ENCODE results near the gene MYBBP1A. TPM values are rescaled to one million over a fixed set of nuclear protein-coding genes. Genes with fewer than 3 reads are reported as not detected.
A peak's percentile ranks its signal among the peaks of the same experiment; 100 is the strongest.

Gene MYBBP1A
- total and polyA plus RNA-seq, 2 of the 13 experiments (the other 11 are each of a cell fraction or from before 2014, with no cell fraction given) = 18.6 to 54.8 TPM

- TF ChIP-seq ZNF441 (CRISPR knock-in tag; IDR thresholded peaks at IDR 0.05; ENCODE audit: borderline replicate concordance) (no peak), KDM2A (CRISPR knock-in tag; IDR thresholded peaks at IDR 0.05; ENCODE audit: borderline replicate concordance, low read depth) (peak; percentile 67; the same call in 1 of the 2 replicates), HDAC2 (CRISPR knock-in tag; IDR thresholded peaks at IDR 0.05) (0 out of 2 replicates have a peak, but pooled peaks have one; percentile 43), NFIC (IDR thresholded peaks at IDR 0.05; ENCODE audit: low read length) (no peak), ZNF83 (CRISPR knock-in tag; IDR thresholded peaks at IDR 0.05; ENCODE audit: borderline replicate concordance) (no peak), MIER3 (CRISPR knock-in tag; IDR thresholded peaks at IDR 0.05; ENCODE audit: borderline replicate concordance) (no peak), HOXD1 (CRISPR knock-in tag; IDR thresholded peaks at IDR 0.05) (no peak), SMYD3 (CRISPR knock-in tag; IDR thresholded peaks at IDR 0.05) (no peak), PRMT3 (CRISPR knock-in tag; IDR thresholded peaks at IDR 0.05; ENCODE audit: borderline replicate concordance, low read depth) (no peak), NAIF1 (CRISPR knock-in tag; IDR thresholded peaks at IDR 0.05; ENCODE audit: borderline replicate concordance) (no peak), PPARG (CRISPR knock-in tag; conservative IDR thresholded peaks at IDR 0.05) (no peak), ZSCAN31 (CRISPR knock-in tag; IDR thresholded peaks at IDR 0.05; ENCODE audit: low read depth) (no peak), SSRP1 (CRISPR knock-in tag; IDR thresholded peaks at IDR 0.05) (no peak), MEF2D (CRISPR knock-in tag; IDR thresholded peaks at IDR 0.05) (no peak), HOXA3 (CRISPR knock-in tag; IDR thresholded peaks at IDR 0.05) (peak; percentile 62), ZNF740 (CRISPR knock-in tag; IDR thresholded peaks at IDR 0.05) (no peak), ZKSCAN1 (IDR thresholded peaks at IDR 0.05; ENCODE audit: low read length) (0 out of 2 replicates have a peak, but pooled peaks have one; percentile 22), ZNF382 (CRISPR knock-in tag; IDR thresholded peaks at IDR 0.05; ENCODE audit: borderline replicate concordance) (no peak), ZNF790 (CRISPR knock-in tag; IDR thresholded peaks at IDR 0.05; ENCODE audit: borderline replicate concordance) (no peak), ZNF317 (CRISPR knock-in tag; IDR thresholded peaks at IDR 0.05) (0 out of 2 replicates have a peak, but pooled peaks have one; percentile 28), ZNF33B (CRISPR knock-in tag; IDR thresholded peaks at IDR 0.05) (no peak), ARHGAP35 (CRISPR knock-in tag; IDR thresholded peaks at IDR 0.05; ENCODE audit: borderline replicate concordance) (no peak), AGO2 (optimal IDR thresholded peaks at IDR 0.05; ENCODE audit: low read depth, low read length) (no peak)
- TF ChIP-seq, protein P1, sequence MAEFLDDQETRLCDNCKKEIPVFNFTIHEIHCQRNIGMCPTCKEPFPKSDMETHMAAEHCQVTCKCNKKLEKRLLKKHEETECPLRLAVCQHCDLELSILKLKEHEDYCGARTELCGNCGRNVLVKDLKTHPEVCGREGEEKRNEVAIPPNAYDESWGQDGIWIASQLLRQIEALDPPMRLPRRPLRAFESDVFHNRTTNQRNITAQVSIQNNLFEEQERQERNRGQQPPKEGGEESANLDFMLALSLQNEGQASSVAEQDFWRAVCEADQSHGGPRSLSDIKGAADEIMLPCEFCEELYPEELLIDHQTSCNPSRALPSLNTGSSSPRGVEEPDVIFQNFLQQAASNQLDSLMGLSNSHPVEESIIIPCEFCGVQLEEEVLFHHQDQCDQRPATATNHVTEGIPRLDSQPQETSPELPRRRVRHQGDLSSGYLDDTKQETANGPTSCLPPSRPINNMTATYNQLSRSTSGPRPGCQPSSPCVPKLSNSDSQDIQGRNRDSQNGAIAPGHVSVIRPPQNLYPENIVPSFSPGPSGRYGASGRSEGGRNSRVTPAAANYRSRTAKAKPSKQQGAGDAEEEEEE (CRISPR knock-in tag; IDR thresholded peaks at IDR 0.05; ENCODE audit: borderline replicate concordance) = no peak
- TF ChIP-seq, protein P2, sequence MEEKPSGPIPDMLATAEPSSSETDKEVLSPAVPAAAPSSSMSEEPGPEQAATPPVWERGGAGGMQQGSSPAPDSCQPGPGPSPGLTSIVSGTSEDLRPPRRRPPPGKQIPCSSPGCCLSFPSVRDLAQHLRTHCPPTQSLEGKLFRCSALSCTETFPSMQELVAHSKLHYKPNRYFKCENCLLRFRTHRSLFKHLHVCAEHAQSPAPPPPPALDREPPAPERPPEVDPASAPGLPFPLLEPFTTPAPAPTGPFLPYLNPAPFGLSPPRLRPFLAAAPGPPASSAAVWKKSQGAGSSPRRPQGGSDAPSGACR (CRISPR knock-in tag; IDR thresholded peaks at IDR 0.05) = no peak
Measured at GRCh38 chr17:4565209-4566141, 10.3 kb upstream of the MYBBP1A start (continued).
